Natural killer cell treated with Interleukin-12 subunit alpha and Interleukin-12 subunit beta and Interleukin-15 and Interleukin-18, amount 100 ng/mL, for 72 hours (primary cell): ENCODE data around the gene ZFAND2B. TPM values are rescaled to one million over a fixed set of nuclear protein-coding genes. Genes with fewer than 3 reads are reported as not detected.
"Not testable (repeated sequence)": the region's sequence is repeated elsewhere in the genome, so short reads cannot be mapped to it uniquely, and the experiment has no call there.

Source experiments
- ATAC-seq, 2 donors: fragments of 150-1000 bp; cut with Tn5 transposase in 1 of 2; sonication (Bioruptor Pico), chemical (Tn5 transposase) in 1 of 2; 2 replicates each; pipeline ENCODE4 v1.10.0; 2021
- DNase-seq: peaks from one replicate; pipeline ENCODE4 v3.0.0; 2022; ENCODE audit warnings: low spot score
- H3K27ac Mint-ChIP-seq, 2 donors: 1 replicate in 1 of 2; 2 replicates in 1 of 2; pipeline ENCODE4 v1.8.0; 2022; ENCODE audit warnings: mixed read lengths in 2 of 2, mild to moderate bottlenecking in 1 of 2, moderate library complexity in 1 of 2
- H3K27me3 Mint-ChIP-seq, 2 donors: 1 replicate in 1 of 2; 2 replicates in 1 of 2; pipeline ENCODE4 v1.8.0; 2022; ENCODE audit warnings: mixed read lengths in 2 of 2
- H3K36me3 Mint-ChIP-seq: one replicate; pipeline ENCODE4 v1.8.0; 2022; ENCODE audit warnings: mixed read lengths
- H3K4me1 Mint-ChIP-seq, 2 donors: 1 replicate in 1 of 2; 2 replicates in 1 of 2; pipeline ENCODE4 v1.8.0; 2022; ENCODE audit warnings: low read depth in 2 of 2, mixed read lengths in 2 of 2, mild to moderate bottlenecking in 1 of 2
- H3K4me3 Mint-ChIP-seq: one replicate; pipeline ENCODE4 v1.8.0; 2022; ENCODE audit warnings: mixed read lengths
- H3K9me3 Mint-ChIP-seq: 2 replicates; pipeline ENCODE4 v1.8.0; 2022; ENCODE audit warnings: mixed read lengths
- total RNA-seq, 2 donors: library from RNA; stranded (reverse); gene quantifications; one replicate each; pipeline ENCODE4 v1.2.3, GENCODE V29; 2022

ZFAND2B gene
- total RNA-seq, 2 donors from 2014 or later = 40.4 to 51.8 TPM

DNA sequence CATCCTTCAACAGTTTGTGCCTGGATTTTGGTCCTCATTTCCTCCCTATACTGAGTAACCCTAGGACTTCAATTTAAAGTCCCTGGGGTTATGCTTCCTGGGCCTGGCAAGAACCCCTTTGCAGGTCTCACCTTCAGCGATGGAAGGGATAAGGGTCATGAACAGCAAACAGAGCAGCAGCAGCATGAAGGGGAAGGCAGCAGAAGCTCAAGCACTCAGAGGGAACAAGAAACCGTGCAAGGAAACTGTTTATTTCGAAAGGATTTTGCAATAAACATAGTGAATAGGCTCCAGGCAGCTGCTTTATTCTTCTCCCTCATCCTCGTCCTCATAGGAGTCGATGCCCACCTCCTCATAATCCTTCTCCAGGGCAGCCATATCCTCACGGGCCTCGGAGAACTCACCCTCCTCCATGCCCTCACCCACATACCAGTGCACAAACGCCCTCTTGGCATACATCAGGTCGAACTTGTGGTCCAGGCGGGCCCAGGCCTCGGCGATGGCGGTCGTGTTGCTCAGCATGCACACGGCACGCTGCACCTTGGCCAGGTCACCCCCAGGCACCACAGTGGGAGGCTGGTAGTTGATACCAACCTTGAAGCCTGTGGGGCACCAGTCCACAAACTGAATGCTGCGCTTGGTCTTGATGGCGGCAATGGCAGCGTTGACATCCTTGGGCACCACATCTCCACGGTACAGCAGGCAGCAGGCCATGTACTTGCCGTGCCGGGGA lies 43.6 kb downstream of the ZFAND2B start:
- no peak for DNase-seq
- no peaks in the 10 kb centered on the region for H3K9me3 Mint-ChIP-seq
- H3K4me1 Mint-ChIP-seq = peaks cover 75 to 83% of the 10 kb centered on the region in 2 donors
- H3K36me3 Mint-ChIP-seq = peaks cover 9% of the 10 kb centered on the region
- ATAC-seq = no peak
- H3K27me3 Mint-ChIP-seq = no peaks in the 10 kb centered on the region
- peak overlapping the region; percentile 90 for H3K4me3 Mint-ChIP-seq
- H3K27ac Mint-ChIP-seq = peak overlapping the region; percentile 92 to 94

DNA sequence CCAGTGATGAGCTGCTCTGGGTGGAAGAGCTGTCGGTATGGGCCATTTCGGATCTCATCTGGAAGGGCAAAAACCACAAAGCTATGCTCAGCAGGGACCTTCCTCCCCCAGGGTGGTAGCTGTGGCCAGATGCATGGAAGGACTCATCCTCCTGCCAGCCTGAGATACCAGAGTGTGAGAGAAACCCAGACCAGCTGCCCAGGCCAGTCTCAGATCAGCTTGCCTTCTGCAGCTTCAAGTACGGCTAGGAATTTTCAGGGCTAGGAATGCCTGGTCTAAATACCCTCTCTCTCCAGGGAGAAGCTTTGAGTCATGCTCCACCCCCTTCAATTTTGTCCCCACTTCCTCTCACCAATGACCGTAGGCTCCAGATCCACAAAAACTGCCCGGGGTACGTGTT lies 45.1 kb downstream of the ZFAND2B start:
- H3K4me3 Mint-ChIP-seq = peak overlapping the region; percentile 90
- H3K36me3 Mint-ChIP-seq = peaks cover 9% of the 10 kb centered on the region
- H3K27ac Mint-ChIP-seq = peak overlapping the region; percentile 88 to 93
- no peaks in the 10 kb centered on the region for H3K9me3 Mint-ChIP-seq
- DNase-seq = no peak
- H3K4me1 Mint-ChIP-seq = peaks cover 72 to 73% of the 10 kb centered on the region in 2 donors
- no peaks in the 10 kb centered on the region for H3K27me3 Mint-ChIP-seq
- no peak for ATAC-seq

DNA sequence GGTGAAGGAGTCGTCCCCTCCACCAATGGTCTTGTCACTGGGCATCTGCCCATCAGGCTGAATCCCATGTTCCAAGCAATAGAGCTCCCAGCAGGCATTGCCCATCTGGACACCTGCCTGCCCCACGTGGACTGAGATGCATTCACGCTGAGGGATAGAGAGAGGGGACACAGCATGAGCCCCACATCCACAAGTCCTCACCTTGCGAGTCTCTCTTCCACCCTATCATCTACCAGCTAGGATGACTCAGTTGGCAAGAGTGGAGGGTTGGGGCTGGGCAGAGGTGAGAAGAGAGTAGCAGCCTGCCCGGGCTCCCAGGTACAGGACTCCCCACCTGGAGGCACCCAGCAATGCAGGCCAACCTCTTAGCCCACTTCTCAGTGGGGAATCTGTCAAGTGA lies 45.5 kb downstream of the ZFAND2B start:
- ATAC-seq (no peak), DNase-seq (no peak)
- peaks cover 68 to 69% of the 10 kb centered on the region in 2 donors for H3K4me1 Mint-ChIP-seq
- no peaks in the 10 kb centered on the region for H3K9me3 Mint-ChIP-seq
- peaks cover 9% of the 10 kb centered on the region for H3K36me3 Mint-ChIP-seq
- peak overlapping the region; percentile 90 for H3K4me3 Mint-ChIP-seq
- no peaks in the 10 kb centered on the region for H3K27me3 Mint-ChIP-seq
- peak overlapping the region; percentile 88 to 93 for H3K27ac Mint-ChIP-seq

DNA sequence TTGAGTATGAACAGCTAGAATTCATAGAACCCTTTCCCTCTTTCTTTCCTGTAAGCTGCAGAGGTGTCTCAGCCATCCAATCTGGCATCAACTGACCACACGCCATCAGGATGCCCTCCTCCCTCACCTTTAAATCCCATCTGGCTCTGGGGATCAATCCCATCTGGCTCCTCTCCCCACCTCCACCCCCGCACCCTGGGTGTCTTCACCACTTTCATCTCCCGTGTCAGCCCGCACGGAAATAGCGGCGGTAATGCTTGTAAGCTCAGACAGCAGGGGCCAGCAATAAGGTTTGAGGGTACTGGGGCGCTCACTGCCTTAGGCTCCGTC lies 46.0 kb downstream of the ZFAND2B start:
- peak overlapping the region; percentile 90 for H3K4me3 Mint-ChIP-seq
- peaks cover 64% of the 10 kb centered on the region in 2 donors for H3K4me1 Mint-ChIP-seq
- no peaks in the 10 kb centered on the region for H3K27me3 Mint-ChIP-seq
- ATAC-seq (no peak), DNase-seq (no peak)
- peaks cover 9% of the 10 kb centered on the region for H3K36me3 Mint-ChIP-seq
- H3K9me3 Mint-ChIP-seq = no peaks in the 10 kb centered on the region
- H3K27ac Mint-ChIP-seq = peak overlapping the region; percentile 88 to 93

DNA sequence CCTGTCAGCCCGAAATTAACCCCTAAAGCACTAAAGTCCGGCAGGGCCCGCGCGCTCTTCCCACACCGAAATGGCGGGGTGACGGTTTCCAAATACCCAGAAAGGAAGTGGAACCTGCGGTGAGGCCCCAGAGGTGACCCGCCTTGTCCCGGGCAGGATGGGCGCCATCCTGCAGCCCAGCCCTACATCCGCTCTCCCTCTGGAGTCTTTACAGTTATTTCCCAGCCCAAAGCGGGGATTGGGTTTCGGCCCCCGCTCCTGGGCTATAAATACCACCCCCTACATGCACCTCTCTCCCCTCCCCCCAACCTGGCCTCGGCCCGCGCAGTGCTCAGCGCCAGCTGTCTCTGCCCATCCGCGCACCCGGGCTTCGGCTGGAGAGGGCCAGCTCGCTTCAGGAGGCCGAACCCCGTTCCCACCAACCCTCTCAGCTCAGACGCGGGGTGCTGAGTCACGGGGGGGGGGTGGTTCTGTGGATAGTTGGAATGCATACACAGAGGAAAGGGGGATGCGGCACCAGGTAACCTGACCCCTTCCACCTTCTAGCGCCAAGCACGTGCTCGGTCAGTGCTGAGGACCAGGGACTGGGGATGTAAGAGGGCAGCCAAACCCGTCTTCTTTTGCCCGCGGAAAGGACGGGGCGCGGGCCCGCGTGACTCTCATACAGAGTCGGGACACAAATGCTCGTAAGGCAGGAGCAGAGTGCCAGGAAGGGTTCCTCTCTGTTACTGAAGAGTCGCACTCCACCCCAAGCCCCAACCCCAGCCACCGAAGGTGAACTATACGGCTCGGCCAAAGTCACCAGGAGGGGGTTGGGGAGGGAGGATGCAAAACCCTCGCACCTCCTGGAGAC lies 46.5 kb downstream of the ZFAND2B start, which contains the start of gene TUBA4B:
Gene TUBA4B, plus strand, starts transcription at position 344 of the 853 bp plus-strand sequence. Its CDS starts 165 bp downstream, at position 509.
- H3K27me3 Mint-ChIP-seq = no peaks in the 10 kb centered on the region
- H3K36me3 Mint-ChIP-seq = peaks cover 9% of the 10 kb centered on the region
- peak within 1 kb of the TSS; percentile 88 to 93 for H3K27ac Mint-ChIP-seq
- DNase-seq (no peak), ATAC-seq (peak; percentile 31 to 51)
- H3K9me3 Mint-ChIP-seq = no peaks in the 10 kb centered on the region
- H3K4me1 Mint-ChIP-seq = peaks cover 58% of the 10 kb centered on the region in 2 donors
- H3K4me3 Mint-ChIP-seq = peak within 1 kb of the TSS; percentile 90

DNA sequence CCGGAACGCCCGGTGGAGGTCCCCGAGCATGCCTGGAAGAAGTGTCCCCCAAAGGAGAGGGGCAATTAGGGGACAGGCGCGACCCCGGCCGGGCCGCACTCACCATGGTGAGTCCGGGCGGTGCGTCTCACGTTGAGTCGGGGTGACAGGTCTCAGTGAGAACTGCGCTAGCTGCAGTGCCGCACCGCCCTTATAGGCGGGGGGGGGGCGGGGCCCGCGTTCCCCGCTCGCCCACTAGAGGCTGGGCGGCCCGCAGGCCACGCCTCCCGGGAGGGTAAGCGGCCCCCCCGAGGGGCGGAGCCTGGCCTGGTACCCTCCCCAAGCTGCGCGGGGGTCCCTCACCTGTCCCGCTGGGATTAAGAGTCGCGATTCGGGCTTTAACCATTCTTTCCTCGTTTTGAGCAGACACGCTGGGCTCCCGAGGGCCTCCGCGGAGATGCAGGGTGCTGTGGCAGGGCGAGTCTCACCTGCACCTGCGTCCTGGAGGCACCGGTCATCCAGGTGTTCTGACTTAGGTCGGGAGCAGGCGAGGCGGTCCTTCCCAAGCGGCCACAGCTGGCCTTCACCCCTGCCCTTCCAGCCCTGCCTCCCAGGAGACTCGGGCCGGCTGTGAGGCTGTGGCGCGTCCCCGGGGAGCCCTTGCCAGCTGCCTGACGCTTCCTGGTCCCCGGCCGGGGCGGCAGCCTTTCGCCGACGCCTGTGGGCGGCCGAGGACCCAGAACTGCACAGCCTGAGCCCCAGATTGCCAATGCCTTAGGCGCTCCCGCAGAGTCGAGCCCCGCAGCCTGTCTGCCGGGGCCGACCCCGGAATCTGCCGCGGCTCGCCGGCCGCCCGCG lies 47.4 kb downstream of the ZFAND2B start, which contains the start of gene TUBA4A:
Gene TUBA4A, minus strand, starts transcription at position 166 of the 837 bp plus-strand sequence. Its CDS starts 60 bp downstream, at position 106.
- Mint-ChIP-seq H3K27me3 (peaks cover 0 to 3% of the 10 kb centered on the region in 2 donors), H3K9me3 (no peaks in the 10 kb centered on the region), H3K4me3 (peak within 1 kb of the TSS; percentile 90), H3K36me3 (peaks cover 9% of the 10 kb centered on the region), H3K27ac (peak within 1 kb of the TSS; percentile 88 to 93), H3K4me1 (peaks cover 50% of the 10 kb centered on the region in 2 donors)
- peak; percentile 88 to 92 for ATAC-seq
- DNase-seq = peak; percentile 92

DNA sequence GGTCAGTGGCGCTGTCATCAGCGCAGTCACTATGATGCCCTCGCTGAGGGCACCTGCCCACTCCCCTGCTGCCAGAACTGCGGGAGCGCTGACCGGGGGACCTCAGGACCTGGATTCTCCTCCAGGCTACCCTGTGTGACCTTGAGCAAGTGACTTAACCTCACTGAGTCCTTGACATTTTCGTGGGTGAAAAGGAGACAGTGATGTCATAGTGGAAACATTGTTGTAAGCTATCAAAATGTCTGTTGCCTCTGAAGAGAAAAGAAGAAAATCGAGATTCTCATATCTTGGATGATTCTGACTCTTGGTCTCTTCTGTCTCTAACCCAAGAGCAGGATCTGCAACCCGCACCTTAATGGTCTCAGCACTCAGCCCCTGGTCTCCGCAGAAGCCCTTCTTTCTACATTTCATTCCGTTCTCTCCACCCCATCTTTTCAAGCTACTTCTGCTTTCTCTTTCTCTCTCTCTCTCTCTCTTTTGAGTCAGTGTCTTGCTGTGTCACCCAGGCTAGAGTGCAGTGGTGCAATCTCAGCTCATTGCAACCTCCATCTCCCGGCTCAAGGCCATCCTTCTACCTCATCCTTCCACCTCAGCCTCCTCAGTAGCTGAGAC lies 48.1 kb downstream of the ZFAND2B start:
- Mint-ChIP-seq H3K36me3 (peaks cover 9% of the 10 kb centered on the region), H3K4me3 (peak overlapping the region; percentile 90), H3K27ac (peak overlapping the region; percentile 86 to 88), H3K27me3 (peaks cover 5% of the 10 kb centered on the region in 2 donors), H3K4me1 (peaks cover 42 to 43% of the 10 kb centered on the region in 2 donors), H3K9me3 (no peaks in the 10 kb centered on the region)
- ATAC-seq (peak; percentile 63 to 76), DNase-seq (peak; percentile 77)

DNA sequence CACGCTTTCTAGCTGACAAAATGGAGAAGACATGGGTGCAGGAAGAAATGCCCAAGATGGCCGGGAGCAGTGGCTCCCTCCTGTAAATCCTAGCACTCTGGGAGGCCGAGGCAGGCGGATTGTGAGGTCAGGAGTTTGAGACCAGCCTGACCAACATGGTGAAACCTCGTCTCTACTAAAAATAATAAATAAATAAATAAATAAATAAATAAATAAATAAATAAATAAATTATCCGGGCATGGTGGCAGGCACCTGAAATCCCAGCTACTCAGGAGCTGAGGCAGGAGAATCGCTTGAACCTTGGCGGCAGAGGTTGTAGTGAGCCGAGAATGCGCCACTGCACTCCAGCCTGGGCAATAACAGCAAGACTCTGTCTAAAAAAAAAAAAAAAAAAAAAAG lies 52.4 kb downstream of the ZFAND2B start:
- not testable (repeated sequence) for H3K4me3 Mint-ChIP-seq, H3K27ac Mint-ChIP-seq, DNase-seq, ATAC-seq, H3K36me3 Mint-ChIP-seq, H3K4me1 Mint-ChIP-seq, H3K9me3 Mint-ChIP-seq
- H3K27me3 Mint-ChIP-seq = peaks cover 16 to 25% of the 10 kb centered on the region in 2 donors

Other genes with a start within 250 kb of the ZFAND2B start
- not detected for gene CDK5R2, start 247.1 kb upstream of the ZFAND2B start, total RNA-seq
- not detected for gene FEV, start 221.6 kb upstream of the ZFAND2B start, total RNA-seq
- not detected for gene CRYBA2, start 213.4 kb upstream of the ZFAND2B start, total RNA-seq
- gene CFAP65, start 165.3 kb upstream of the ZFAND2B start, total RNA-seq = not detected
- gene IHH, start 145.9 kb upstream of the ZFAND2B start, total RNA-seq = under 1 TPM in 1 of 2 donors, not detected in 1; 0.28 TPM
- gene NHEJ1, start 46.0 kb upstream of the ZFAND2B start, total RNA-seq = 10 to 100 TPM; 17.9 to 18.8 TPM
- gene SLC23A3, start 36.8 kb upstream of the ZFAND2B start, total RNA-seq = 1 to 10 TPM; 2.4 to 3.3 TPM
- gene CNPPD1, start 29.9 kb upstream of the ZFAND2B start, total RNA-seq = 10 to 100 TPM; 60.8 to 68.5 TPM
- 10 to 100 TPM; 69.3 to 79.8 TPM for gene RETREG2, start 28.5 kb upstream of the ZFAND2B start, total RNA-seq
- 10 to 100 TPM; 16.7 to 18.1 TPM for gene ABCB6, start 12.2 kb downstream of the ZFAND2B start, total RNA-seq
- 10 to 100 TPM; 43.0 to 52.7 TPM for gene ATG9A, start 22.9 kb downstream of the ZFAND2B start, total RNA-seq
- gene ANKZF1, start 23.0 kb downstream of the ZFAND2B start, total RNA-seq = 10 to 100 TPM; 82.5 to 87.6 TPM
- 1 to 10 TPM; 3.5 to 3.6 TPM for gene GLB1L, start 38.7 kb downstream of the ZFAND2B start, total RNA-seq
- 10 to 100 TPM; 26.8 to 27.8 TPM for gene STK16, start 38.7 kb downstream of the ZFAND2B start, total RNA-seq
- not detected for gene TUBA4B, start 46.5 kb downstream of the ZFAND2B start, total RNA-seq
- 100 to 1,000 TPM; 159 to 161 TPM for gene TUBA4A, start 47.1 kb downstream of the ZFAND2B start, total RNA-seq
- 10 to 100 TPM; 43.4 to 47.9 TPM for gene DNAJB2, start 72.6 kb downstream of the ZFAND2B start, total RNA-seq
- not detected for gene PTPRN, start 102.6 kb downstream of the ZFAND2B start, total RNA-seq
- gene RESP18, start 126.0 kb downstream of the ZFAND2B start, total RNA-seq = not detected
- 100 to 1,000 TPM in 1 of 2 donors, 10 to 100 TPM in 1; 85.3 to 116 TPM for gene DNPEP, start 181.1 kb downstream of the ZFAND2B start, total RNA-seq
- not detected for gene DES, start 211.6 kb downstream of the ZFAND2B start, total RNA-seq
- gene SPEG, start 228.1 kb downstream of the ZFAND2B start, total RNA-seq = under 1 TPM in 1 of 2 donors, not detected in 1; 0.86 TPM